Measurements from ENCODE around the gene GALK1.

GALK1 gene

GRCh38 chr17:75779987-75780889 lies 15.2 kb upstream of the GALK1 start:
- no peak for TF ChIP-seq CTCF (IDR thresholded peaks at IDR 0.05)

DNA sequence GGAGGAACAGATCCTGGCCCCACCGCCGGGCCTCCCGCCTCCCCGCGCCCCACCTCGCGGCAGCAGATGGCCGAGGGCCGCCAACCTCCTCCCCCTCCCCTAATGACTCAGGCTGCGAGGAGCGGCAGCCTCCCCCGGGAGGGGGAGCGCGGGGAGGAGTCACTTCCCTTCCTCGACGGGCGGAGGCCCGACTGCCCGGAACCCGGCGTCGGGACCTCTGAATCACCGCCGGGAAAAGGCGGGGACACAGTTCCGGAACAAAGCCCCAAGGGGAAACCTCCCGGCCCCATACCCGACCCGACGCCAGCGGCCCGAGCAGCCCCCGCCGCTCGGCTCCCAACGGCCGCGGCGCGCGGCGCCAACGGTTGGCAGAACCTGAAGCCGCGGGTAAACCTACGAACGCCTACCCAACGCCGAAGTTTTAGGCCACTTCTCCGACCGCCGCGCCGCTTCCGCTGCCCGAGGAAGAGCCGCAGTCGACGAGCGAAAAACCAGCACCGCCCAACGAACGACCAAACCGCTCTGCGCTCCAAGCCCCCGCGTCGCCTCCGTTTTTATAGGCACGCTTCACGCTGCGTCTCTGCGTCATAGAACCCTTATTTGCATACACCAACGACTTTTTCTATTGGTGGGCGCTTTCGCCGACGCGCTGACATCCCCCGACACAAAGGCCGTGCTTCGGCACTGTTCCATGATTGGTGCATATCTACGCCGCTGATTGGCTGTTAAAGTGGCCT lies 14.4 kb upstream of the GALK1 start:
- no peak for TF ChIP-seq CTCF (IDR thresholded peaks at IDR 0.05)

GRCh38 chr17:75778861-75779249 lies 13.9 kb upstream of the GALK1 start:
- peak; percentile 68 for TF ChIP-seq CTCF (IDR thresholded peaks at IDR 0.05)

GRCh38 chr17:75777296-75777922 lies 12.4 kb upstream of the GALK1 start:
- TF ChIP-seq CTCF (IDR thresholded peaks at IDR 0.05), result no peak

- no peak for TF ChIP-seq CTCF (IDR thresholded peaks at IDR 0.05)
These were observed 11.6 kb upstream of the GALK1 start for GRCh38 chr17:75776386-75777295.

DNA sequence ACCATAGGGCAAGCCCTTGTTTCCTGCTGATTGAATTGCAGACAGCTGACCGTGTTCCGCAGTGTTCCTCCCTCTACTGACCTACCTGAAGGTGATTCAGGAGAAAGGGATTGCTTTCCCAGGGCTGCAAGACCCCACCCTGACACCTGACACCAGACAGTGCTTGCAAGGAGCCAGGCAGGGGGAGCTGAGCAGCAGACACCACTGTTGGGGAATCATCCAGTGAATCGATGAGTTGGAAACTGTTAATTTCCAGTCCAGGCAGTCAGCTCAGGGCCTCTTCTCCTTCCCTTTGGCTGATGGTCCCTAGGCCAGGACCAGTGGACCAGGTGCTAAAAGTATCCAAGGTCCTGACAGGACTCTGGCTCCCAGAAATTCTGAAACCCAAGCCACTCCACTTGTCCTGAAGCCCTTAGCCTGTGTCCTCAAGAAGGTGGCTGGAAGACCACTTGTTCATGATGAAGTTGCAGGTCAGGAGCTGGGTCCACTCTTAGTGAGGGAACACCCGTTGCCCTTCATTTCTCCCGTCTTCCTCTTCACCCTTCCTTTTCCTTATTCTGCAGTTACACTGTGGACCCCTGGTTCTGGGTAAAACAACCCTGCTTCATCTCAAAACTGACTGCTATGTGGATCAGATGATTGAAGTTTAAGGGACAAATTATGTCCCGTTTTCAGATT lies 10.1 kb upstream of the GALK1 start:
- no peak for TF ChIP-seq CTCF (IDR thresholded peaks at IDR 0.05)

All from LNCAP (cell line).